GM18520 (cell line): Measurements from ENCODE around the gene LMOD3.
A peak's percentile ranks its signal among the peaks of the same experiment; 100 is the strongest.

ENCODE experiments used
- ATAC-seq: cut with Tn5 transposase; IDR thresholded peaks from one replicate; pipeline ENCODE4 v1.9.1; 2021; ENCODE audit not compliant: unreplicated experiment

Gene LMOD3

GRCh38 chr3:69126216-69126615 lies 3.8 kb upstream of the LMOD3 start:
- no peak for ATAC-seq

GRCh38 chr3:69121950-69122349 lies 445 bp downstream of the LMOD3 start:
- no peak for ATAC-seq

DNA sequence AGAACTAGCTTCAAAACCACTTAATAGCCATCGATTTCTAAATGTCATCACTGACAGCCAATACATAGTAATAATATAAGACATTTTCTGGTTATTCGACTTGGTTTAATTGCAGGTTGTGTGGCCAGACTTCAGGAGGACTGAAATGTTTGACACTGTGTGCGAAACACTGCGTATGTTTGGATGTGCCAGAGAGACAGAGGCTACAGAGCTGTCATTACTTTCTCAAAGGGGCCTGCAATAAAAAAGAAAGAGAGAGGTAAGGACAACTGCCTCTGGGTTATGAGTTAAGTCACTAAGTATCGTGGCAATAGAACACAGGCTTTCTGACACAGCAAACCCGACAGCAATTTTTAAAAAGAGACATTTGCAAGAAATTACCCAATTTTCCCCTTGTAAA lies 882 bp downstream of the LMOD3 start:
- no peak for ATAC-seq

GRCh38 chr3:69120879-69121464 lies 1.4 kb downstream of the LMOD3 start:
- ATAC-seq = peak; percentile 50

GRCh38 chr3:69119681-69120080 lies 2.7 kb downstream of the LMOD3 start:
- no peak for ATAC-seq

GRCh38 chr3:69119138-69119537 lies 3.3 kb downstream of the LMOD3 start:
- ATAC-seq = no peak

GRCh38 chr3:69118555-69118954 lies 3.8 kb downstream of the LMOD3 start:
- ATAC-seq = no peak

- ATAC-seq = no peak
Observed at GRCh38 chr3:69116897-69117296, 5.5 kb downstream of the LMOD3 start.

DNA sequence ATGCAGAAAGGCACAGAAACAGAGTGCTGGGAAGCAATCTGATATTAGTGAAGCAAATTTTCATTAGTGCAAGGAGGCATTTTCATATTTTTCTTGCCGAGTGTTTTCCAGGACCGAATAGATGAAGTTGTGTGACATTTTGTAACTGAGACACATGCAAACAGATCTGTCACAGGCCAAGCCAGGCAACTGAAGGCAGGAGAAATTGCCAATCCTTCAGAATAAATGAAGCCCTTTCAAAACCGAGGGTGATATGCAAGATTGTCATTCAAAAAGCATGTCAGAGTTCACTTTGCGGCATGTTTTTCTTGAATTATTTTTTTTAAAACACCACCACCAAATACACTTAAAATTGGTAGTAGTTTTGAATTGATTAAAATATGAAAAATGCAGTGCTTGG lies 6.2 kb downstream of the LMOD3 start:
- ATAC-seq = no peak

GRCh38 chr3:69115731-69116130 lies 6.7 kb downstream of the LMOD3 start:
- no peak for ATAC-seq

GRCh38 chr3:69113536-69113935 lies 8.9 kb downstream of the LMOD3 start:
- ATAC-seq = no peak

- ATAC-seq = no peak
Observed at GRCh38 chr3:69110941-69111546, 11.4 kb downstream of the LMOD3 start.

DNA sequence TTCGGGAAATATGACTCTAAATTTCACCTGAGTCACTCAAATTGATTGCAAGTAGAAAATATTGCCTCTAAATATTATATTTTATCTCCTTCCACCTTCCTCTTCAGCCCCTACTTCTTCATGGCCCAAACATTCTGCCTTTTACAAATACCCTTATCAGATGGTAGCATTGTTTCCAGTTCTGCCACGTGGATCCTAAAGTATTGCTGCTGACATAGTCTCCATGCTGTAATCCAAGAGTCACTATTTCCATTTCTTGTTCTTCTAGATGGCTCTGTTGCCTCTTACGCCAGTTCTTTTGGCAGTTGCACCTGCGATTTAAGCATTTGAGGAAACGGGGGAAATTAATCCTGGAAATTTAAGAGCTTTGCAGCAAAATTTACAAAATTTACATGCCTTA lies 13.6 kb downstream of the LMOD3 start:
- no peak for ATAC-seq

DNA sequence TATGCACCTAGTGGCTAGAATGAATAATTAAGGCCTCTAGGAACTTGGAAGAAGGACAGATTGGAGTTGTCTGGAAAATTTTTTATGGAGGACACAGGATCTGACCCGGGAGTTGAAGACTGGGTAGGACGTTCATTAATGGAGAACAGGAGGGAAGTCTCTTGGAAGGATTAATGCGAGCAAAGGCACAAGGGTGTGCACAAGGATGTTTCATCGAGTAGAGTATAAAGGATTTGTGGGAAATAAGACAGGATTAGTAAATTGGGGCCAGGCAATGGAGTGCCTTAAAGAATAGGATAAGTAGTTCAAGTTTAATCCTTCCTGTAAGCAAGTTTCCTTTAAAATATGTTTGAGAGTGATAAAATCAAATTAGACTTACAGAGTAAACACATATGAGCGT lies 14.6 kb downstream of the LMOD3 start:
- ATAC-seq = no peak

DNA sequence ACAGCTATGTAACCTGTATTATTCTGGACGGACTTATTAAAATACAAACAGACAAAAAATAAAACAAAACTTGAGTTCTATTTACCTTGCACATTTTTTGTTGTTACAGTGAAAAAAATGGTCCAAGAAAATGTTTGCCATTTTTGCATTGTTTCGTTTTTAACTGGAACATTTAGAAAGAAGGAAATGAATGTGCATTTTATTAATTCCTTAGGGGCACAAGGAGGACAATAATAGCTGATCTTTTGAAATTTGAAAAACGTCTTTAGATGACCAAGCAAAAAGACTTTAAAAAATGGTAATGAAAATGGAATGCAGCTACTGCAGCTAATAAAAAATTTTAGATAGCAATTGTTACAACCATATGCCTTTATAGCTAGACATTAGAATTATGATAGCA lies 17.1 kb downstream of the LMOD3 start:
- ATAC-seq = no peak

DNA sequence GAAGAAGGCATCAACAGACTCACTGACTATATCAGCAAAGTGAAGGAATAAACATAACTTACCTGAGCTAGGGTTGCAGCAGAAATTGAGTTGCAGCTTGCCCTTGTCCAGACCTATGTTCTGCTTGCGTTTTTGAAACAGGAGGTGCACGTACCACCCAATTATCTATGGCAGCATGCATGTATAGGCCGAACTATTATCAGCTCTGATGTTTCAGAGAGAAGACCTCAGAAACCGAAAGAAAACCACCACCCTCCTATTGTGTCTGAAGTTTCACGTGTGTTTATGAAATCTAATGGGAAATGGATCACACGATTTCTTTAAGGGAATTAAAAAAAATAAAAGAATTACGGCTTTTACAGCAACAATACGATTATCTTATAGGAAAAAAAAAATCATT lies 17.8 kb downstream of the LMOD3 start:
- no peak for ATAC-seq

DNA sequence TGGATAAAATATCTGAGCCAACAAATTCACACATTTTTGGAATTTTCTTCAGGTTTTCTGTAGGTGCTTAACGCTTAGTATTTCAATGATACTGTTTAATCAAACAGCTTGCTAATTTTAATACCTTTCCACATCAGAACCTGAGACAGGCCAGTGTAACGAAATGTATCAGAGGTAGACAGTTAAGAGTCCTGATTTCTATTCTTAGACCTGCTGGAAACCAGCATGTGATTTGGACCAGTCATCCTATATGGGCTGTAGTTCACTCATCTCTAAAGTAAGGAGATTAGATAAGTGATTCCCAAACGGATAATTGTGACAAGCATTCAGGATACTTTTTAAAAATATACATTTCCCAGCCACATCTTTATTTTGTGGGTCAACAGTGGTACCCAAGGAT lies 19.3 kb downstream of the LMOD3 start:
- no peak for ATAC-seq

- ATAC-seq = no peak
Observed at GRCh38 chr3:69102384-69102783, 20.0 kb downstream of the LMOD3 start.

GRCh38 chr3:69099576-69099975 lies 22.8 kb downstream of the LMOD3 start:
- no peak for ATAC-seq

GRCh38 chr3:69097407-69098086 lies 24.8 kb downstream of the LMOD3 start:
- no peak for ATAC-seq

DNA sequence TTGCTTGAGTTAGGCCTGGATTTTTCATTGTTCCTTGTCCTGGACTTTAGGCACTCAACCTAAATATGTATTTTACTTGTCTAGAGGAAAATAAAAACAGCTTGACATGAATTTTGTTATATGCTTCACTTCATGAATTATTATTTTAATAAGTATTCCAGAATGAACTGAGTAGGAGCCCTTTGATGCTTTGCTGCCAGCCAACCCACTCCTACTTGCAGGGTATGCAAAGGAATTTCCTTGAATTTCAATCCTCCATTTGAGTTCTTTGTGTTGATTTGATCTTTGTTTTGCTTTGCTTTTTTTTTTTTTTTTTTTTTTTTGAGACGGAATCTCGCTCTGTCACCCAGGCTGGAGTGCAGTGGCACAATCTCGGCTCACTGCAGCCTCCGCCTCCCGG lies 26.1 kb downstream of the LMOD3 start:
- ATAC-seq = no peak

GRCh38 chr3:69095636-69096035 lies 26.8 kb downstream of the LMOD3 start:
- no peak for ATAC-seq
